CD4-positive, alpha-beta T cell treated with Interleukin-15 for 4 hours (primary cell): ENCODE results near the gene PRSS1.
"Not testable (repeated sequence)": the region's sequence is repeated elsewhere in the genome, so short reads cannot be mapped to it uniquely, and the experiment has no call there.

Experiments
- DNase-seq: peaks from one replicate; pipeline ENCODE4 v3.0.0-alpha.2; 2020; ENCODE audit warnings: low spot score

PRSS1 gene

DNA sequence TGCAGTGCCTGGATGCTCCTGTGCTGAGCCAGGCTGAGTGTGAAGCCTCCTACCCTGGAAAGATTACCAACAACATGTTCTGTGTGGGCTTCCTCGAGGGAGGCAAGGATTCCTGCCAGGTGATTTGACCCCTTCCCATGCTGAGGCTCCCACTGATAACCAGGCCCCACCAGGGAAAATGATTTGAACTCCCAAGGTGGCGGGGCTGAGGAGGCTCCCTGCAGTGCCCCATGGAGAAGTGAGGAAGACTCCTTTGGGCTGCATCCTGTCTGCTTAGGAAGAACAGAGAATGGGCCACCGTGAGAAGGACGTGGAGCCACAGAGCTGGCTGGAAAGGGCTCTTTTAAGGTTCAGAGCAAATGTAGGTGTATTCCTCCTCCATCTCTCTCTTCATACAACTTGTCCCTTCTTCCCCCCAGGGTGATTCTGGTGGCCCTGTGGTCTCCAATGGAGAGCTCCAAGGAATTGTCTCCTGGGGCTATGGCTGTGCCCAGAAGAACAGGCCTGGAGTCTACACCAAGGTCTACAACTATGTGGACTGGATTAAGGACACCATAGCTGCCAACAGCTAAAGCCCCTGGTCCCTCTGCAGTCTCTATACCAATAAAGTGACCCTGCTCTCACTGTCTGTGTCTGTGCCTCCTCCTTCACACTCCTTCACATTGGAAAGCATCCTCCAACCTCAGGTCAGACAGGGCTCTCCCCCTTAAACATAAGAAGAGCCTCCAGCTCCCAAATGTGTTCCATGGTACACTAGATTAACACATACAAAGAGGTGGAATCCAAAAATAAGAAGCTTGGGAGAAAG is 24.9 kb downstream of the PRSS1 start:
- DNase-seq = no peak

DNA sequence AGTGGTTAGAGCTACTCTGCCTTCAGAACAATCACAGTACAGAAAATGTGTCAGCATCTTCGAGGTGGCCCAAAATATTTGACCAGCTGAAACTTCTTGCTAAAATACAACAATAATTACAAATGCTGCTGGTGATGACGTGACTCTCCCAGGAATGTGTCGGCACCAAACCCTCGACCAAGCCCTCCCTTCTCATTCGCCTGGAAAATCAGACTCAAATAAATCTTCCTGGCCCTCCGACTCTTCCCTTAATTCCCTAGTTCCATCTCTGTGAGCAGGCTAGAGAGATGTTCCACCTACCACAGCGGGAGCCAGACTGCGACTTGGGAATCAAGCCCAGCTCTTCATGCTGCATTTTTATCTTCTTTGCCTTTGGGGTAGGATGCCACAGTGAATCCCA is 25.6 kb downstream of the PRSS1 start:
- DNase-seq = no peak

DNA sequence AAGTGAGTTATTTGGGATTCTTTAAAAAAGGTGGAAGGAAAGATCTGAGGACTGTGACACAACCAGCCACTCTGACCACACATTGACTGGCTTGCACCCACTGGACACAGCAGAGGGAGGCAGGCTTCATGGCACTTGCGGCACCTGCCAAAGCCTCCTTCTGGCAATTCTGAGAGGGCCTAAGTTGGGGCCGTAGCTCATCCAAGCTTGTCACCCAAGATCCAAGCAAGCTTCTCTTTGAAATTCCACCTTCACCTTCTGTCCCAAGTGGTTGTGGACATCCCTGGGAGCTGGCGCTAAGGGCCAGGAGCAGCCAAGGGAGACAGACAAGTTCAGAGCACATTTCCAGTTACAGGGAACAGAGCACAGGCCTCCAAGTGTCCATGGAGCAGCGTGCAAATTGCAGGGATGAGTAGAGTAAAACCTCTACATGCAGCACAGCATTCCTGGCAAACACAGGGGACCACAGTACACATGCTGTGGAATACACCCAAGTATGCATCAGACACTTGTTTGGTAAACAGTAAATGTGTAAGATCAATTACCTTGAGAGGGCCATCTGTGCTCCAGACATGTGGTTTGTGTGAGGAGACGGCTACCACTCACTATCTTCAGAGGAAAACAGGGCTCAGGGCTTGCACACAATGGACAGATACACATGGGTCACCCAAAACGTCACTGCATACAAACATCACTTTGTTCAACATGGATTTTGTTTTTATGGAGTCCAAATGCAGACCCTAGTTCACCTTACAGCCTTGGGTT is 26.3 kb downstream of the PRSS1 start:
- not testable (repeated sequence) for DNase-seq

DNA sequence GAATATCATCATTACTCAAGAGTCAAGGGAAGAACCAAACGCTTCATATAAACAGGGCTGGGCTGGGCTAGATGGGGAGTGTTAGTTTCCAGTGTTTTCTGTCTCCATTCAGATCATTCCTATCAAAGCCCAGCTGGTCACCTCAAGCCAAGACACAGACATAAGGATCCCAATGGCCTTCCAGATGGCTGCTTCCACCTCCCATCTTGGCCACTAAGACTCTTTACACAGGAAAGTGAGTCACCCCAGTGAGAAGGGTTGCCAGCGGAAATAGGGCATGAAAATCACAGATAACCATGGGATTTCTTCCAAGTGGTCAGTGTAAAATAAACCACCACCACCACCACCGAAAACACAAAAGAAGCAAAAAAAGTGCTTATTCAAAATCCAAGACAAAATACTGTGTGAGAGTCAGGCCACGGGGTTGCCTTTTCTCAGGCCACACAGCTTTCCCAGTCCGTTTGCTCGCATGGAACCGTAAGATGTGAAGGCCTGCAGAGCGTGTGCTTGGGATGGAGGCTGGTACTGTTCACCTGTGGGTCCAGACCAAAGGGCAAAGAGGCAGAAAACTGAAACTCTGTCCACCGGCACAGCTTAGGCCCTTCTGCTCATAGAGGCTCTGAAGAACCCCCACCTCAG is 27.1 kb downstream of the PRSS1 start:
- no peak for DNase-seq

DNA sequence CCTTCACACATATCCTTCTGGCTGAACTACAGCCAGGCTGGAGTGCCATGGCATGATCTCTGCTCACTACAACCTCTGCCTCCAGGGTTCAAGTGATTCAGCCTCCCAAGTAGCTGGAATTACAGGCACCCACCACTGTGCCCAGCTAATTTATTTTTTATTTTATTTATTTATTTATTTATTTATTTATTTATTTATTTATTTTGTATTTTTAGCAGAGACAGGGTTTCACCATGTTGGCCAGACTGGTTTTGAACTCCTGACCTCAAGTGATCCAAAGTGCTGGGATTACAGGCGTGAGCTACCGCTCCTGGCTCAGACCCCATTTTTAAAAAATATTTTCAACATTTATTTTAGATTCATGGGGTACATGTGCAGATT is 27.6 kb downstream of the PRSS1 start:
- not testable (repeated sequence) for DNase-seq

DNA sequence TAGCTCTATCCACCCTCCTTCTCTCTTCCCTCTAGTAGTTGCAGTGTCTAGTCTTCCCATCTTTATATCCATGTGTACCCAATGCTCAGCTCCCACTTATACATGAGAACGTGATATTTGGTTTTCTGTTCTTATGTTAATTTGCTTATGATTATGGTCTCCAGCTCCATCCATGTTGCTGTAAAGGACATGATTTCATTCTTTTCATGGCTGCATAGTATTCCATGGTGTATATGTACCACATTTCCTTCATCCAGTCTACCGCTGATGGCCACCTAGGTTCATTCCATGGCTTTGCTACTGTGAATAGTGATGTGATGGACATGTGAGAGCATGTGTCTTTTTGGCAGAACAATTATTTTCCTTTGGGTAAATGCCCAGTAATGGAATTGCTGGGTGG is 28.0 kb downstream of the PRSS1 start:
- DNase-seq = no peak

DNA sequence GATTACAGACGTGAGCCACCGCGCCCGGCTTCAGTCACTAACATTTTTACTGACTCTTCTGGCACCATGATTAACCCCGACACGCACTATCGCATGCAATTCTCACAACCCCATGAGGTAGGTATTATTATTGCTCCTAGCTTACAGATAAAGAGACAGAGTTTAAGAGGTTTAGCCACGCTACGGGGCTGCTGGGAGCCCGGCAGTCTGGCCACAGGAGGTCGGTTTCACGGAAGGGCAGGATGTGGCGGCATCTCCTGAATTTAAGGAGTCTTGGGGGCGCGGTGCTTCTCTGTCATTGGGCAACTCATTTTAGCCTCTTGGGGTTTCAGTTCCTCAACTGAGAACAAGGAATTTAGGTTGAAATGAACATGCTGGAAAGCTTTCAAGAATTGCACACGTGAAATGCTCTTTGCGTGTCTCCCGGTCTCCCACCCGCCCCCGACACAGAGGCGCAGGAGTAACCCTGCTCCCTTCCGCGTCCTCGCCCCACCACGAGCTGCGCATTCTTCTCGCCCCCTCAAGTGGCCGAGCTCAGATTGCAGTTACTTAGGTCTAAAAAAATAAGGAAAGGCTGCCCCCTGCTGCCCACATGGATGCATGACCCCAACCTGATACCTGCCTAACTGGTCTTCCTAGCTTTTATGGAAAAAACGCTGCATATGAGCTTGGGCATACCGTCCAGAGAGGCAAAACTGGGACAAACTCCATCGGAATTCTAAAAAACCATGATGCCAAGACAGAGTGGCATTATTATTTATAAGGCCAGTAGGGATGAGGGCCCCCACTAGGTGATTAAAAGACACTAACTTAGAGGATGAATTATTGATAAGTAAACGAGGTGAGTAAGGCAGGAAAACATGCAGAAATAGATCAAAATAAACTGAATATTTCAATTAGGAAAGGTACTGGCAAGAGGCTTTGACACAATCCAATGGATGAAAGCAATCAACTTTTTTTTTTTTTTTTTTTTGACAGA is 33.9 kb downstream of the PRSS1 start:
- peak; percentile 78 for DNase-seq

DNA sequence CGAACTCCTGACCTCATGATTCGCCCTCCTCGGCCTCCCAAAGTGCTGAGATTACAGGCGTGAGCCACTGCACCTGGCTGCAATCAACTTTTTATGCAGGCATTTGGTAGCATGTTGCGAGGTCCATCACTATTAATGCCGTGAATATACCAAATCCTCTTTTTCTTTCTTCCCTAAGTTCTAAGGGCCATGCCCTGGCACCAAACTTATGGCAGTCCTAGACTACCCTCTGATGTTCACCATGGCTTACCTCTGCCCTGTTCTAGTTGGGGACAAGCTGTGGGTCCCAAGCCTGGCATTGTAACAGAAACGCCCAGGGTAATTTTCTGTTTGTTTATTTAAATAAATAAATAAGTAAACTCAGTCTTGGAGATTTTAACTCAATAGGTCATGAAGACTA is 34.8 kb downstream of the PRSS1 start:
- no peak for DNase-seq

DNA sequence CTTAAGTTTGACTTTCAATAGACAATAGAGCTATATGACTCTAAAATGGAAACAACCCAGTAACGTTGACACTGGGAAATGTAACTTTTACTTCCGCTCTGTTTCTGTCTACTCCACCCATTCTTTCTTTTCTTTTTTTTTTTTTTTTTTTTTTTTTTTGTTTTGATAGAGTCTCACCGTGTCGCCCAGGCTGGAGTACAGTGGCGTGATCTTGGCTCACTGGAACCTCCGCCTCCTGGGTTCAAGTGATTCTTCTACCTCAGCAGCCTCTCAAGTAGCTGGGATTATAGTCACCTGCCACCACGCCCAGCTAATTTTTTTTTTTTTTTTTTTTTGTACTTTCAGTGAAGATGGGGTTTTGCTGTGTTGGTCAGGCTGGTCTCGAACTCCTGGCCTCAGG is 35.4 kb downstream of the PRSS1 start:
- DNase-seq = peak; percentile 53

DNA sequence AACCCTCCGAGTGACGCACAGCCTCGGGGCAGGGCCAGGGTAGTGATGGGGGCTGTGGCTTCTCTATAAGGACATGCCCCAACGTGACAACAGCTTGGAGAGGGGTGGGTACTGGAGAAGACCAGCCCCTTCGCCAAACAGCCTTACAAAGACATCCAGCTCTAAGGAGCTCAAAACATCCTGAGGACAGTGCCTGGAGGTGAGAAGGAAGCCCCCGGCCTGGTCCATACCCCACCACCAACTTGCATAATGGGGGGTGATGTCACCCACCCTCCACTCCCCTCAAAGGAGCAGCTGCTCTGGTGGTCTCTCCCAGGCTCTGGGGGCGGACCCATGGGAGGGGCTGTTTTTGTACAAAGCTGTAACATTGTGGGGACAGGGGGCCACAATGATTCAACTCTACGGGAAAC is 36.6 kb downstream of the PRSS1 start:
- peak; percentile 86 for DNase-seq

DNA sequence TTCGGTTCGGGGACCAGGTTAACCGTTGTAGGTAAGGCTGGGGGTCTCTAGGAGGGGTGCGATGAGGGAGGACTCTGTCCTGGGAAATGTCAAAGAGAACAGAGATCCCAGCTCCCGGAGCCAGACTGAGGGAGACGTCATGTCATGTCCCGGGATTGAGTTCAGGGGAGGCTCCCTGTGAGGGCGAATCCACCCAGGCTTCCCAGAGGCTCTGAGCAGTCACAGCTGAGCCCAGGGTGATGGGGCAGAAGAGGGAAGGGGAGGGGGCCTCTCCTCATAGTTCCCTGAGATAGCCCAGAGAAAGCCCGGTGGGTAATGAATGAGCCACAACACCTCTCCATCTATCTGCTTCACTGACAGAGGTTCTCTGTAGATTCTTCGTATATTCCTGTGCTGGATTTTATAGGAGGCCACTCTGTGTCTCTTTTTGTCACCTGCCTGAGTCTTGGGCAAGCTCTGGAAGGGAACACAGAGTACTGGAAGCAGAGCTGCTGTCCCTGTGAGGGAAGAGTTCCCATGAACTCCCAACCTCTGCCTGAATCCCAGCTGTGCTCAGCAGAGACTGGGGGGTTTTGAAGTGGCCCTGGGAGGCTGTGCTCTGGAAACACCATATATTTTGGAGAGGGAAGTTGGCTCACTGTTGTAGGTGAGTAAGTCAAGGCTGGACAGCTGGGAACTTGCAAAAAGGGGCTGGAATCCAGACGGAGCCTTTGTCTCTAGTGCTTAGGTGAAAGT is 37.9 kb downstream of the PRSS1 start:
- DNase-seq = no peak

DNA sequence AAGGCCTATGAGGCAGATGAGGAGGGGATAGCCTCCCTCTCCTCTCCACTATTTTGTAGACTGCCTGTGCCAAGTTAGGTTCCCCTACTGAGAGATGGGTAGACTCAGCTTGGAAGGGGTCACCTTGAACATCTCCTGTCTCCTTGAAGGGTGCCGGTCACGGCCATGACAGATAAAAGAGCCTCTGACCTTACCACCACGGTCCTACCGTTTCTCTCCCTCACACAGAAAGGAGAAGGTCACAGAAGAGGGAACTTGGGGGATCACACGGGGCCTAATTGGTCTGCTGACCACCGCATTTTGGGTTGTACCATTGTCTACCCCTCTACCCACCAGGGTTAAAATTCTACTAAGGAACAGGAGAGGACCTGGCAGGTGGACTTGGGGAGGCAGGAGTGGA is 38.5 kb downstream of the PRSS1 start:
- DNase-seq = no peak

DNA sequence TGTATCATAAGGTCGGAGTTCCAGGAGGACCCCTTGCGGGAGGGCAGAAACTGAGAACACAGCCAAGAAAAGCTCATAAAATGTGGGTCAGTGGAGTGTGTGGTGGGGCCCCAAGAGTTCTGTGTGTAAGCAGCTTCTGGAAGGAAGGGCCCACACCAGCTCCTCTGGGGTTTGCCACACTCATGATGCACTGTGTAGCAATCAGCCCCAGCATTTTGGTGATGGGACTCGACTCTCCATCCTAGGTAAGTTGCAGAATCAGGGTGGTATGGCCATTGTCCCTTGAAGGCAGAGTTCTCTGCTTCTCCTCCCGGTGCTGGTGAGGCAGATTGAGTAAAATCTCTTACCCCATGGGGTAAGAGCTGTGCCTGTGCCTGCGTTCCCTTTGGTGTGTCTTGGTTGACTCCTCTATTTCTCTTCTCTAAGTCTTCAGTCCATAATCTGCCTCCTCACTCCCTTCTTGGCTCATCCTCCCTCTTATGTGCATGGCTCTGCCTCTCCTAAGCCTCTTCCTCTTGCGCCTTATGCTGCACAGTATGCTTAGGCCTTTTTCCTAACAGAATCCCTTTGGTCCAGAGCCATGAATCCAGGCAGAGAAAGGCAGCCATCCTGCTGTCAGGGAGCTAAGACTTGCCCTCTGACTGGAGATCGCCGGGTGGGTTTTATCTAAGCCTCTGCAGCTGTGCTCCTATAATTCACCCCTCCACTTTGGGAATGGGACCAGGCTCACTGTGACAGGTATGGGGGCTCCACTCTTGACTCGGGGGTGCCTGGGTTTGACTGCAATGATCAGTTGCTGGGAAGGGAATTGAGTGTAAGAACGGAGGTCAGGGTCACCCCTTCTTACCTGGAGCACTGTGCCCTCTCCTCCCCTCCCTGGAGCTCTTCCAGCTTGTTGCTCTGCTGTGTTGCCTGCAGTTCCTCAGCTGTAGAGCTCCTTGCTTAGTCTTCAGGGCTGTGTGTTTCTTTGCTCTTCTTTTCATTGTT is 39.3 kb downstream of the PRSS1 start:
- peak; percentile 24 for DNase-seq

DNA sequence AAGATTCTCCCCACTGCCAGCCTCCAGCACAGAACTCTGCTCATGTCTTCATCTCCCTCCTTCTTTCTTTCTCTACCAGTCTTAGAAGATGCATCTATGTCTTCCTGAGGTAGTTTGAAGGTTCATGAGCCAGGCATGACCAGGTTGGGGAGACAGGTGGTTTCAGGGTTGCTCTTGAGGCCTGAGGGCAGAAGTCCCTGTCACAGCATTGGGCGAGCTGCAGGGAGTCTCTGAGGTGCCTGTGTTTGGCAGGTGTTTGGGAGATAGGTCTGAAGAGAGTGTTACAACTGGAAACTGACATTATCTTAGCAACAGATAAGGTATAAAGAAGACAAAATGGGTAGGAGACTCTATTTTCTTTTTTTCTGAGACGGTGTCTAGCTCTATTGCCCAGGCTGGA is 40.2 kb downstream of the PRSS1 start:
- peak; percentile 28 for DNase-seq

DNA sequence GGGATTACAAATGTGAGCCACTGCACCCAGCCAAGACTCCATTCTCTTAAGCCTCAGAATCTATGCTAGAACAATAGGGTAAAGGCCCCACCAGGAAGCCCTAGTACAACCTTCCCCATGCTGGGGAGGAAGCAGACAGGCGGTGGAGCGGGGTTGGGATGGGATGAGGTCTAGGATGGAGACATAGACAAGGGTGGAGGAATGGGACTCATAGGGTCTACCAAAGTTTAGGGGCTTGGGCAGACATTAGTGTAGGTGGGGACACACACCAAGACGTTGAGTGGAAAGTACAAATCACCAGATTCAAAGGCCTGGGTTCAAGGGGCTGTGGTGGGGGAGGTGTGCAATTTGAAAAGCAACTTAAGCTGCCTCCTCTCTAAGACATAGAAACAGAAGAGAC is 40.8 kb downstream of the PRSS1 start:
- peak; percentile 10 for DNase-seq

DNA sequence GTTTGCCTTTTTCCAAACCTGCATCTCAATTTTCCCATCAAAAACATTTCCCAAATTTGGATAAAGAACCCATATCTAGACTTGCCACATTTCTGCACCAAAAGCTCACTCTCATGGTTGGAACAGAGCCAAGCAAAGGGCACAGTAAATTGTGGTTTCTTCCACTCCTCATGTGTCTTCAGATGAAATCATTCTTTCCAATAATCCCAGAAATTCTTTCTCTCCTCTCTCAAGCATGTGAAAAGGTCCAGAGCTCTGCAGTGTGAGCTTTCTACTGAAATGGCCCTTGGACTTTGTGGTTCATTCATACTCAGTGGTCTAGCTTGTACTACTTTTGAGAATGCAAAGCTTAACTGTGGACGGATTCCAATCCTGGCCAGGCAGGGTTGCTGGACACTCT is 41.3 kb downstream of the PRSS1 start:
- DNase-seq = no peak

DNA sequence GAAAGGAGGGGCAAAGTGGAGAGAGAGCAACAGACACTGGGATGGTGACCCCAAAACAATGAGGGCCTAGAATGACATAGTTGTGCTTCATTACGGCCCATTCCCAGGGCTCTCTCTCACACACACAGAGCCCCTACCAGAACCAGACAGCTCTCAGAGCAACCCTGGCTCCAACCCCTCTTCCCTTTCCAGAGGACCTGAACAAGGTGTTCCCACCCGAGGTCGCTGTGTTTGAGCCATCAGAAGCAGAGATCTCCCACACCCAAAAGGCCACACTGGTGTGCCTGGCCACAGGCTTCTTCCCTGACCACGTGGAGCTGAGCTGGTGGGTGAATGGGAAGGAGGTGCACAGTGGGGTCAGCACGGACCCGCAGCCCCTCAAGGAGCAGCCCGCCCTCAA is 42.2 kb downstream of the PRSS1 start:
- no peak for DNase-seq

DNA sequence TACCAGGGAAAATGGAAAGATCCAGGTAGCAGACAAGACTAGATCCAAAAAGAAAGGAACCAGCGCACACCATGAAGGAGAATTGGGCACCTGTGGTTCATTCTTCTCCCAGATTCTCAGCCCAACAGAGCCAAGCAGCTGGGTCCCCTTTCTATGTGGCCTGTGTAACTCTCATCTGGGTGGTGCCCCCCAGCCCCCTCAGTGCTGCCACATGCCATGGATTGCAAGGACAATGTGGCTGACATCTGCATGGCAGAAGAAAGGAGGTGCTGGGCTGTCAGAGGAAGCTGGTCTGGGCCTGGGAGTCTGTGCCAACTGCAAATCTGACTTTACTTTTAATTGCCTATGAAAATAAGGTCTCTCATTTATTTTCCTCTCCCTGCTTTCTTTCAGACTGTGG is 42.9 kb downstream of the PRSS1 start:
- no peak for DNase-seq

DNA sequence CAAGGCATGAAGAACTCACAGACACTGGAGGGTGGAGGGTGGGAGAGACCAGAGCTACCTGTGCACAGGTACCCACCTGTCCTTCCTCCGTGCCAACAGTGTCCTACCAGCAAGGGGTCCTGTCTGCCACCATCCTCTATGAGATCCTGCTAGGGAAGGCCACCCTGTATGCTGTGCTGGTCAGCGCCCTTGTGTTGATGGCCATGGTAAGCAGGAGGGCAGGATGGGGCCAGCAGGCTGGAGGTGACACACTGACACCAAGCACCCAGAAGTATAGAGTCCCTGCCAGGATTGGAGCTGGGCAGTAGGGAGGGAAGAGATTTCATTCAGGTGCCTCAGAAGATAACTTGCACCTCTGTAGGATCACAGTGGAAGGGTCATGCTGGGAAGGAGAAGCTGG is 43.3 kb downstream of the PRSS1 start:
- DNase-seq = no peak

DNA sequence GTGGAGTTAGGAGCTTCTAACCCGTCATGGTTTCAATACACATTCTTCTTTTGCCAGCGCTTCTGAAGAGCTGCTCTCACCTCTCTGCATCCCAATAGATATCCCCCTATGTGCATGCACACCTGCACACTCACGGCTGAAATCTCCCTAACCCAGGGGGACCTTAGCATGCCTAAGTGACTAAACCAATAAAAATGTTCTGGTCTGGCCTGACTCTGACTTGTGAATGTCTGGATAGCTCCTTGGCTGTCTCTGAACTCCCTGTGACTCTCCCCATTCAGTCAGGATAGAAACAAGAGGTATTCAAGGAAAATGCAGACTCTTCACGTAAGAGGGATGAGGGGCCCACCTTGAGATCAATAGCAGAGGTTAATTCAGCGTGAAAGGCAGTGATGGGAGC is 43.9 kb downstream of the PRSS1 start:
- no peak for DNase-seq
